HCT116 (cell line): ENCODE measurements around the gene CALU.

Source experiments
- CEBPB ChIP-seq: IDR thresholded peaks from 2 replicates; pipeline ENCODE4 v1.6.1; 2012; ENCODE audit warnings: low read depth
- ELF1 ChIP-seq: IDR thresholded peaks from 2 replicates; pipeline ENCODE4 v1.6.1; 2012; ENCODE audit warnings: low read depth, borderline replicate concordance
- EZH2phosphoT487 ChIP-seq: fragments of 200-600 bp; IDR thresholded peaks from 2 replicates; pipeline ENCODE4 v1.6.1; 2018; ENCODE audit warnings: antibody characterized with exemption, borderline replicate concordance
- POLR2A ChIP-seq: IDR thresholded peaks from 2 replicates; pipeline ENCODE4 v1.7.0; 2011; ENCODE audit warnings: borderline replicate concordance; ENCODE audit not compliant: insufficient read depth, insufficient read length; ENCODE audit errors: extremely low read depth
- POLR2AphosphoS5 ChIP-seq: IDR thresholded peaks from 2 replicates; pipeline ENCODE4 v1.6.1; 2011; ENCODE audit warnings: mild to moderate bottlenecking, low read depth, low read length, moderate library complexity
- RAD21 ChIP-seq: IDR thresholded peaks from 2 replicates; pipeline ENCODE4 v1.6.1; 2012; ENCODE audit warnings: low read depth, mild to moderate bottlenecking
- SIN3A ChIP-seq: IDR thresholded peaks from 2 replicates; pipeline ENCODE4 v1.6.1; 2012; ENCODE audit warnings: low read depth
- SP1 ChIP-seq: IDR thresholded peaks from 2 replicates; pipeline ENCODE4 v1.6.1; 2012; ENCODE audit warnings: low read depth
- TCF7L2 ChIP-seq: IDR thresholded peaks from 2 replicates; pipeline ENCODE4 v1.7.0; 2011; ENCODE audit warnings: borderline replicate concordance, inconsistent platforms; ENCODE audit not compliant: insufficient read depth, insufficient read length; ENCODE audit errors: extremely low read depth
- YY1 ChIP-seq: IDR thresholded peaks from 2 replicates; pipeline ENCODE4 v1.6.1; 2011; ENCODE audit warnings: low read length, low read depth, moderate library complexity, mild to moderate bottlenecking; ENCODE audit not compliant: insufficient replicate concordance; ENCODE audit errors: extremely low read depth
- ZNF274 ChIP-seq: fragments of 200-500 bp; sonication (Bioruptor generic); IDR thresholded peaks from 2 replicates; pipeline ENCODE4 v1.6.1; 2014; ENCODE audit warnings: mild to moderate bottlenecking, low read depth, low read length, inconsistent platforms
- TF ChIP-seq, protein P1 (sequence below), 3 experiments: fragments of 200-600 bp in 1 of 3; sonication (generic) in 1 of 3; IDR thresholded peaks in 2 of 3; conservative IDR thresholded peaks in 1 of 3; 2 replicates each; pipeline ENCODE4 v1.5.1; 2012 to 2017; ENCODE audit warnings: low read depth in 2 of 3, low read length in 2 of 3, antibody characterized with exemption in 1 of 3, borderline replicate concordance in 1 of 3, control low read depth in 1 of 3, mild to moderate bottlenecking in 1 of 3, mixed read lengths in 1 of 3, mixed run types in 1 of 3, moderate library complexity in 1 of 3; ENCODE audit not compliant: insufficient read depth in 1 of 3
- TF ChIP-seq, protein P2 (sequence below): IDR thresholded peaks from 2 replicates; pipeline ENCODE4 v1.6.1; 2012
- TF ChIP-seq, protein P3 (sequence below): IDR thresholded peaks from 2 replicates; pipeline ENCODE4 v1.6.1; 2012; ENCODE audit warnings: low read depth

DNA sequence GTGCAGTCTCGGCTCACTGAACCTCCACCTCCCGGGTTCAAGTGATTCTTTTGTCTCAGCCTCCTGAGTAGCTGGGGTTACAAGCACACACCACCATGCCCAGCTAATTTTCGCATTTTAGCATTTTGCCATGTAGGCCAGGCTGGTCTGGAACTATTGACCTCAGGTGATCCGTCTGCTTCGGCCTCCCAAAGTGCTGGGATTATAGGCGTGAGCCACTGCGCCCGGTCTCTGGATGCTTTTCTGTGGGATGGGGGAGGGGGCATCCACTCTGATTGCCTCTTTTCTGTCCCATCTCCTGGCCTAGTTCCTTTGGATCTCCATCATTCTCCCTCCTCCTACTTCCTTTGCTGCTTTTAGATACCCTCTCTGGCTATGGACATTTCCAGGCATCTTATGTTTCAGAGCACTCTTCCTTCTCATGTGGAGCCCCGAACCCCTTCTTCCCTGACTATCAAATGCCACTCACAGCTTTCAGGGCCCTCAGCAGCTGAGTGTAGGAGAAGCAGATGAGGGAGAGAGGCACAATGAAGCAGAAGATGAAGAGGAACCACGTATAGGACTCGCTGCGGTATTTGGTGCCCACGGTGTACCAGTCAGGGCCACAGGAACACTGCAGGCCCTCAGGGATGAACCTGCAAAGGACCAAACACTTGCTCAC is 35.0 kb downstream of the CALU start:
- TF ChIP-seq ELF1 (no peak), POLR2A (no peak), RAD21 (no peak), ZNF274 (no peak), POLR2AphosphoS5 (no peak), TCF7L2 (no peak), YY1 (no peak), SIN3A (no peak), EZH2phosphoT487 (no peak), CEBPB (no peak), SP1 (no peak)
- TF ChIP-seq, protein P1, sequence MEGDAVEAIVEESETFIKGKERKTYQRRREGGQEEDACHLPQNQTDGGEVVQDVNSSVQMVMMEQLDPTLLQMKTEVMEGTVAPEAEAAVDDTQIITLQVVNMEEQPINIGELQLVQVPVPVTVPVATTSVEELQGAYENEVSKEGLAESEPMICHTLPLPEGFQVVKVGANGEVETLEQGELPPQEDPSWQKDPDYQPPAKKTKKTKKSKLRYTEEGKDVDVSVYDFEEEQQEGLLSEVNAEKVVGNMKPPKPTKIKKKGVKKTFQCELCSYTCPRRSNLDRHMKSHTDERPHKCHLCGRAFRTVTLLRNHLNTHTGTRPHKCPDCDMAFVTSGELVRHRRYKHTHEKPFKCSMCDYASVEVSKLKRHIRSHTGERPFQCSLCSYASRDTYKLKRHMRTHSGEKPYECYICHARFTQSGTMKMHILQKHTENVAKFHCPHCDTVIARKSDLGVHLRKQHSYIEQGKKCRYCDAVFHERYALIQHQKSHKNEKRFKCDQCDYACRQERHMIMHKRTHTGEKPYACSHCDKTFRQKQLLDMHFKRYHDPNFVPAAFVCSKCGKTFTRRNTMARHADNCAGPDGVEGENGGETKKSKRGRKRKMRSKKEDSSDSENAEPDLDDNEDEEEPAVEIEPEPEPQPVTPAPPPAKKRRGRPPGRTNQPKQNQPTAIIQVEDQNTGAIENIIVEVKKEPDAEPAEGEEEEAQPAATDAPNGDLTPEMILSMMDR (IDR thresholded peaks at IDR 0.05 in 2 of 3, conservative IDR thresholded peaks at IDR 0.05 in 1 of 3; ENCODE audit: borderline replicate concordance in 1 of 3, insufficient read depth in 1 of 3, low read depth in 2 of 3, low read length in 2 of 3), result no peak
- TF ChIP-seq, protein P2, sequence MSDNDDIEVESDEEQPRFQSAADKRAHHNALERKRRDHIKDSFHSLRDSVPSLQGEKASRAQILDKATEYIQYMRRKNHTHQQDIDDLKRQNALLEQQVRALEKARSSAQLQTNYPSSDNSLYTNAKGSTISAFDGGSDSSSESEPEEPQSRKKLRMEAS, result no peak
- TF ChIP-seq, protein P3, sequence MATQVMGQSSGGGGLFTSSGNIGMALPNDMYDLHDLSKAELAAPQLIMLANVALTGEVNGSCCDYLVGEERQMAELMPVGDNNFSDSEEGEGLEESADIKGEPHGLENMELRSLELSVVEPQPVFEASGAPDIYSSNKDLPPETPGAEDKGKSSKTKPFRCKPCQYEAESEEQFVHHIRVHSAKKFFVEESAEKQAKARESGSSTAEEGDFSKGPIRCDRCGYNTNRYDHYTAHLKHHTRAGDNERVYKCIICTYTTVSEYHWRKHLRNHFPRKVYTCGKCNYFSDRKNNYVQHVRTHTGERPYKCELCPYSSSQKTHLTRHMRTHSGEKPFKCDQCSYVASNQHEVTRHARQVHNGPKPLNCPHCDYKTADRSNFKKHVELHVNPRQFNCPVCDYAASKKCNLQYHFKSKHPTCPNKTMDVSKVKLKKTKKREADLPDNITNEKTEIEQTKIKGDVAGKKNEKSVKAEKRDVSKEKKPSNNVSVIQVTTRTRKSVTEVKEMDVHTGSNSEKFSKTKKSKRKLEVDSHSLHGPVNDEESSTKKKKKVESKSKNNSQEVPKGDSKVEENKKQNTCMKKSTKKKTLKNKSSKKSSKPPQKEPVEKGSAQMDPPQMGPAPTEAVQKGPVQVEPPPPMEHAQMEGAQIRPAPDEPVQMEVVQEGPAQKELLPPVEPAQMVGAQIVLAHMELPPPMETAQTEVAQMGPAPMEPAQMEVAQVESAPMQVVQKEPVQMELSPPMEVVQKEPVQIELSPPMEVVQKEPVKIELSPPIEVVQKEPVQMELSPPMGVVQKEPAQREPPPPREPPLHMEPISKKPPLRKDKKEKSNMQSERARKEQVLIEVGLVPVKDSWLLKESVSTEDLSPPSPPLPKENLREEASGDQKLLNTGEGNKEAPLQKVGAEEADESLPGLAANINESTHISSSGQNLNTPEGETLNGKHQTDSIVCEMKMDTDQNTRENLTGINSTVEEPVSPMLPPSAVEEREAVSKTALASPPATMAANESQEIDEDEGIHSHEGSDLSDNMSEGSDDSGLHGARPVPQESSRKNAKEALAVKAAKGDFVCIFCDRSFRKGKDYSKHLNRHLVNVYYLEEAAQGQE, result no peak
